Measurements from ENCODE around the gene TGFBI.

Gene TGFBI

DNA sequence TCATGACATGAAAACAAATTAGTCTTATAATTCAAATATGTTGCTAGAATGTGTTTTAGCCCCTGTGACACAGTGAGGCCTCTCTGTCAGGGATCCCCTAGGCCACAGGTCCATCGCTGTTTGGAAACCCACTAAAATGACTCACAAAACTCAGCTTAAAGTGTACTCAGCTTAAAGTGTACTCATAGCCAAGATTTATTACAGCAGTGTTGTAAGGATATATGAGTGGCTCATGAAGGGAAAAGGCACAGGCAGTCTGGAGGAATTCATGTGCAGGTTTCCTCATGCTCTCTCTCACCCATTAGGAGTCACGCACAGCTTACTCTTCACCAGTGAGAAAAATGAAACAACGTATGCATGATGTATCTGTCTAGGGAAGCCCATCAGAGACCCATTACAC is 24.4 kb upstream of the TGFBI start:
- no peak for DNase-seq

DNA sequence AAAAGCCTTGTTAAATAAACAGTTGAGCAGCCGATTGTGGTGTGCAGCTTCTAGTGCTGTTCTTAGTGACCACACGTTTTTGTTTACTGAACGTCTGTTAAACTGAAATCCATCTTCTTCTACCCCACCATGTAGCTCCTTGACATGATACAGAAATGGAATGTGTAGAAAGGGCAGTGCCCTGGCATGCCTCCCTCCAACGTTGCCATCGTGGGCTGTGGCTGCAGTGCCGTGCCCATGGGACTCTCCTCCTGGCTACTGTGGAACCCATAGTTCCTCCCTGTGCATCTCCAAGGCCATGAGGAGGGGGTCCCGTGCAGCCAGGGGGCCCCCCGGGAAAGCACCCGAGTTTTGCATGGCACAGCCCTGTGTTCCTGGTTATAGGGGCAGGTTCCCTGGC is 23.3 kb upstream of the TGFBI start:
- no peak for DNase-seq

DNA sequence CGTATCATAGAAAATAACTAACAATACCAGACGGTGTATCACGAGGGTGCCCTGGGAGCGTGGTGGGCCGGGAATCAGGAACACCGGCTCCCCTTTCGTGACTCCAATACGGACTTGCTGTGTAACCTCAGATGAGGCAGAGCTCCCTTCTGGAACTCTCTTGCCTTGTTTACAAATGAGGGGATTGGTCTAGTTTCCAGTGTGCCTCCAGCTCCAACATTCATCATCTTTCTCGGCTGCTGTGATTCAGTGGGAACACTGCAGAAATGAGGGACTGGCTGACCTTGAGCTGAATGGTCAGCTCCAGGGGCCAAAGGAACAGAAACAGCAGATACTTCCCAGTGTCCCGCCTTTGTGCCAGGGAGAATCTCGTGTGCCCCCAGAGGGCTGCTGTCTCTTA is 22.6 kb upstream of the TGFBI start:
- DNase-seq, result no peak

DNA sequence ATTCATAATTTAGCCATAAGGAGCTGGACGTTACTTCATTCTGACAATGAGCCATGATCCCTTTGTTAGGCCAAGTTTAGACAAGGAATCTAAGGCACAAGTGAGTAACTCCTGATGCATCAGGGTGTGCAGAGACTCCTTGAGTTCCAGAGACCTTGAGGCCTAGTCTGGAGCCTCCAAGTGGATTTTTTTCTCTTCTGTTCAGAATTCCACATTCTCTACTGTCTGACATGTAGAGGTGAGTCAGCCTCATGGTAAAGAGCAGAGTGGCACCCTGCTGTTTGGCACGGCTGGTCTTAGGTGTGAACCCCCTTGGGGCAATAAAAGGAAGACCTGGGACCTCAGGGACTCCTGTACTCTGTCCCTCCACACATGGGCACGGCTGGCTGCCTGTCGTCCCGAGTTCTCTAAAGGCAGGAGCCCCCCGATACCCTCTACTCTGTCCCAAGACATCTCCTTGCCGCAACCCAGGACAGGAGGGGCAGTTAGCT is 22.0 kb upstream of the TGFBI start:
- DNase-seq, result no peak

DNA sequence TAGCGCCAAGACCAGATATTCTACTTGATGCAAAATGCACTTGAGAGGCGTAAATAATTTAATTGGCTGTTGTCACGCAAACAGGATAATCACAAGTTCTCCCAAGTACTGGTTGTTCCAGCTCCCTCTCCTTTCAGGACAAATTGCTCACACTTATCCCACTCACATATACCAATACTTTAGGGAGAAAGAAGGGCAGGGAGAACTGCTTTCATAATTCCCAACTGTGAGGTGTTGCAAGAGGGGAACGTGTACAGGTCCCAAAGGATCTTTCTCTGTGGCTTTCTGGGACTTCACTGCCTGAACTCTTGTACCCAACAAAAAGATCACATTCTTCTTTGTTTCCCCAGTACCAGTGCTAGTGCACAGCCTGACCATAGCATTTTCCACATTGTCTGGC is 21.5 kb upstream of the TGFBI start:
- DNase-seq, result no peak

DNA sequence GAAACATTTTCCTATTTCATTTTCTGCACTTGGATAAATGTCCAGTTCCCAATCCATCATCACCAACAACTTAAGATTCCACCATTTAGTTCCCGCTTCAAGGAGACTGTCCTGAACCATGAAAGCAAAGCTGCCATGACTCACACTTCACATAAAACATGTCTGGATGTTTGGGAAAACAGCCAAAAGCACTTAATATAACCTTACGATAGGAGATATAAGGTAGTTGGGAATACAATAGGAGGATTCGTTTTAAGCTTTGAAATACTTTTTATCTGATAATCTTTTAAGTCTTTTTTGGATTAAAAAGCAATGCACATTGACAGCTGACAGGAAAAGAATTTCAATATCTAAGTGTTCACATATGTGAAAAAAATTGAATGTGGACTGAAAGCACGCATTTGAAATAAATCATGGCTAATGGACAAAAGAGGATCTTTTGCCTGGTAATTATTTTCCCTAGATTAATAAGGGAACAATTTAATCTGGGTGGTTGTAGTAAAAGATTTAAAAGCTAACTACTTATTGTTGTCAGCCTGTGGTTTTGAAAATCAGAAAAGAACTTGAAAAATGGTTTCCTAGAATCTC is 17.3 kb upstream of the TGFBI start:
- no peak for DNase-seq

DNA sequence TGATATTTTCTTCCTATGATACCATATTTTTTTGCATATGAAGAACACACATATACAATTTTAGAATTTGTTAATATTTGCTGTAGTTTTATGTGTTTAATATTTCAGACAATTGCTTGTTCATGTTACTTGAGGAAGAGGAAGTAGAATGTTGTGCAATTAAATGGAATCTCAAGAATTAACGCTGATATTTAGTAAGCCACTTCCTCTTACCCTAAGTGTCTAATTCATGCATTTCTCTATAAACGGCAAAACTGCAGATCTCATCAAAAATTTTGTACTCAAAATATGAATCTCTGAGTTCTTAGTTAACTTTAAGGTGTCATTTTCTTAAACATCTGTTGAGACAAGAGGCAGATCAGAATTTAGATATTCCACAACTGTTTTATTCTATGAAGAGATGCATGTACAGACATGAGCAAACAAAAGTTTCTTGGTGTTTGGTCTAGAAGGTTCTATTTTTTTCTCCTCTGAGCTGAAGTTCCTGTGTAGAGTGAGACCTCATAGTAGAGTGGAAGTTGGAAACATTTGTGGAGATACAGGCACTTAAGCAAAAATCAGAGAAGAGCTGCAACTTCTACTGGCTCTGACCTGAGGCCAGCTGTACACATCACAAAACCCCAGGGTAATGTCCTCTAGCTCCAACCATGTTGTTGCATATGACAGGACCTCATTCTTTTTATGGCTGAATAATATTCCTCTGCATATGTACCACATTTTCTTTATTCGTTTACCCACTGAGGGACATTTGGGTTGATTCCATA is 16.6 kb upstream of the TGFBI start:
- no peak for DNase-seq

DNA sequence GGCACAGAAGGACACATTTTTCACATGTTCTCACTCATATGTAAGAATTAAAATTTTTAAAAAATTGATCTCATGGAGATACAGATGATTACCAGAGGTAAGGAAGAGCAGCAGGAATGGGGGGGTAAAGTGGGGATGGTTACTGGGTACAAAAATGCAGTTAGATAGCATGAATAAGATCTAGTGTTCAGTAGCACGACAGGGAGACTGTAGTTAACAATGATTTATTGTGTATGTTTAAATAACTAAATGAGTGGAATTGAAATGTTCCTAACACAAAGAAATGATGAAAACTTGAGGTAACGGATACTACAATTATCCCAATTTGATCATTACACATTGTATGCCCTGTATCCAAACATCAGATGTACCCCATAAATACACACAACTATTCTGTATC is 15.2 kb upstream of the TGFBI start:
- no peak for DNase-seq

DNA sequence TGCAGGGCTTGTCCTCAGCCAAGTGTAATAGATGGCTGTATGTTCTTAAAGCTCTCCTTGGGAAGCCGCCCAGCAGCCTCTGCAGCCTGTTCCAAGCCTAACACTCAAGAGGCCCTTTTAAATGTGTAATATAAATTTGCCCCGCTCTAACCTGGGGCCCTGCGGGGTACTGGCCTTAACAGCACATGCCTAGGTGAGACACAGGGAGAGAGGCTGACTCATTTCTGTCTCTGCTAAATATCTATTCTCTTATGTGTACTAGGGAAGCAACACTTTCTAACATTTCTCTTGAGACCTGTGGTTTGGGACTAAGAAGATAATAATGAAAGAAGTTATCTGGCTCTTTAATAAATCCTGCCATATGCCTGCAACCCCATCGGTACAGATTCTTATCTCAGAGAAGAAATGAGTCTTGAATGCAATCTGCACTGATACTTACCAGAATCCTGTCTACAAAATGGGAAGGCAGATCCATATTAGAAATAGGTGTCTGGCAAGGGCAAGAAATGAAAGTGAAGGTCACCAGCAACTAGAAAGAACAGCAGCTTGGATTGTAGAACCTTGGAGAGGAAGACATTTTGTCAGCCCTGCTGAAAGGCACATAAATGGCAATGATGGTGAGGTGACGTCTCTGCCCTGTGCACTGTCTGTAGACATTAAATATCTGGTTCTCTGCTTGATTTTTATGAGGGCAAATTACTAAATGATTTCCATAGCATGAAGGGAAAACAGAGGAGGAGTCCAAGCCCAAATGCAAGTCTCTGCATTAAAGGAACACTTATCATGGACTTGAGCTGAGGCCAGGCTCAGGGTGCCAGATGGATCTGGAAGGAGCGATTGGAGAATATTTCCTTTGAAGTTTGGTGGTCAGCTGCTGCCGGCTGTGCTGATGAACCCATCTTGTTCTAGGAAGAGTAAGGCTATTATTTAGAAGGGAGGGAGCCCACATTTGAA is 14.5 kb upstream of the TGFBI start:
- no peak for DNase-seq

DNA sequence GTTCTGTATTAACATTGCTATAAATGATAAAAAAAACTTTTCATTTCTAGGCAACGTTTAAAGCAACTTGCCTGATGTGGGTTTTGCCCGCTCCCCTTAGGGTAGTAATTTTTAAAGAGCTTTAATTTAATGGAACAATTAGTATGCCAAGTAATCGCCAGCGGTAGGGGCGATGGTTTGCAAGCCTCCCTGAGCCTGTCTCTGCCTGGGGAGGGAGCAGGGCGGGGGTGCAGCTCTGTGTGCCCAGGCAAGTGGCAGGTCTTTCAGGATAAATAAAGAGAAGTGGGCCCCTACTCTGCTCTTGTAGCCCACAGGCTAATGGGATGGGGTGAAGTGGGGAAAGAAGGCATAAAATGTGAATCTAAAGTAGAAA is 13.8 kb upstream of the TGFBI start:
- DNase-seq, result no peak

DNA sequence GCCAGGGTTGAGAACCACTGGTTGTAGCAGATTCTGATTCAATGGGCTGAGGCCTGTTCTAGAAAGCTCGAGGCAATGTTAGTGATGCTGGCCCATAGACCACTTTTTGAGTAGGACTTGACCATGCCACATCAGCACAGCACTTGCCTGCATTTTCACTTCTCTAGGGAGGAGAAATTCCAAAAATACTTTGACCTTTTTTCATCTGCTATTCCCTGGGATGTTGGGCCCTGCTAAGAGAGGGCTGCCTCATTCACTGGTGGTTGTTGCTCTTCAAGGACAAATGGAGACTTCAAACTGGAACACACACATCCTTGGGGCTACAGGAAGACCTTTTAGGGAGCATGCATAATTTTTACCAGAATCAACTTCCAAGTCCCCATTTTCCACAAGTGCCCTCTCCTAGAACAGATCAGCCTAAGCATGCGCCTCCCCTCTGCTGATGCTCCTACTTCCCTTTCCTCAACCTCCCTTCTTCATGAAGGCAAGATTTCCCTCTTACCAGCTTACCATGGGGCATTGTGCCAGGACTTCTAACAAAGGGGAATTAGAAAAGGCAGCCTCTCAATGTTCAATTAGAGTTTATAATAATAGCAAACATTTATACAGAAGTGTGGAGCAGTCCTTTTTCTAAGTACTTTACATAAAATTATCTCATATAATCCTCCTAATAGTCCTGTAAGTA is 12.7 kb upstream of the TGFBI start:
- no peak for DNase-seq

DNA sequence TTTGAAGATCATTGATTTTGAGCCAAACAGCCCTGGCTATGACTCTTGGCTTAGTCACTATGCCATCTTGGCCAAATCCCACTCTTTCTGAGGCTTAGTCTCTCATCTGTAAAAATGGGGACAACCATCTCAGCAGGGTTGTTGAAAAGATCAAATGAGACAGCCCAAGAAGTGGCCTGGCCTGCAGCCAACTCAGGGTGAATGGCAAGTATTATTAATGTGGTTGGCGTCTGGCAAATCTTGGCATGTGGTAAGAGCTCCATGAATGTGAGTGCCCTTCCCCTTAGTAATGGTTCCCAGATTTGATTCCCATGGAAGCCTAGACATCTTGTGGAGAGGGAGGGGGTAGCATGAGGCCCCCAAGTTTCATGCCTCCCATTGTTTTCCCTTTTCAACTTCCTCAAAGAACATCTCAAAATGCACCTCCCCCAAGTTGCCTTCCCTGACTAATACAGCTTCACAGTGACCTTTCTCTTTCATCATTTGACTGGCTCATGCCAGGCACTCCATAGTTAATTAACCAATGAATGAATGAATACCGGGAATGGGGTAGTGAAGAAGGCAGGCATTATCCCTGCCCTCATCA is 11.8 kb upstream of the TGFBI start:
- no peak for DNase-seq

DNA sequence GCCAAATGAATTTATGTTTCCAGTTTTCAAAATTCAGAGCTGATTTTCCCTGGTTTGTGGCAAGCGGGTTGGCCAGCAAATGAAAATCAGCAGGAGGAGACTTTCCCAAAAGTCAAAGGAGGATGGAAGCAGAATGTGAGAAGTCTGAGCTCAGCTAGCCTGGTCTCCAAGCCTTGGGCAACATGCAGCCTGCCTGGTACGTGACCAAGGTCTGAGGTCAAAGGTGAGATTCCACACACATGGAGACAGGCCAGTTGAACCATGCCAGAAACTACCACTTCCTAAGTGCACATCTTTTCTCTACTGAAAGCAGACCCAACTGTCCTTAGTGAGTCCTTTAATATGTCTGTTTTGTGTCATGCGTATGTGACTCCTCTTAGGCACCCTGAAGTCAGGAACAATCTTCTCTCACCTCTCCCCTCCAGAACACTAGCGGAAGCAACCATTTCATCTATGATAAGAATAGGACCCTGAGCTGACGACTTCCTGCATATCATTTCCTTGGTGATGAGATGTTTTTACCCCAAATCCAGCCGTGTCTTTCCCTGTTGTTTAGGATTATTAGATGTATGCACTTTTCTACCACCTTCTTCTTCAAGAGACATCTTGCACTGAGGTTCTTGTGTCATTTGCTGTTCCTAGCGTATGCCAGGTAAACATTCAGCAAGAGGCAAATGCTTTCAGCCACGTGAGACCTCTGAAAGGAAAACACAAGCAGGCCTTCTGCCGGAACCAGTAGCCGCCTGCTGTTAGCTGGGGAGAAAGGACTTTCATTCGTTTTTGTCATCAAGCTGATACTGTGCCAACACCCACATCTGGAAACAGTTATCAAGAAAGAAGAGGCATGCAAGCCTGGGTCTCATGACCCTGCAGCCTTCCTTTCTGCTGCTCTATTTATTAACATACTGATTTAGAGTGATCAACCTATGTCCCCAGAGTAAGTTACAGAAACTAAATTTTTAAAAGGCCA is 9.7 kb upstream of the TGFBI start:
- no peak for DNase-seq

DNA sequence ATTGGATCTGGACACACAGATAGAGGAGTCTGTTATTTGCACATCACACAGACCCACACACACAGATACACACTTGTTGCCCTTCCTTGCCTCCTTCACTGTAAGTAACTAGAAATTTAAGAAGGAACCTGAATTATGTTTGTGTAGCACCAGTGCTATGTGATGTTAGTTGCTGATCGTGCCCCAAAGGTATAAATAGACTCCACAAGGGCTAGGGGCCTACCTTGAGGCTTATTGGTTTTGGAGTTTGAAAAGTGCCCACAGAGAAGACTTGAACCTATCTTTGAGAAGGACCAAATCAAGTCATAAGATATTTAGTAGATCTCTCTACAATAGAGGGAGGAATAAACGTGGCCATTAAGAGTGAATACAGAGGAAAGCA is 8.8 kb upstream of the TGFBI start:
- no peak for DNase-seq

DNA sequence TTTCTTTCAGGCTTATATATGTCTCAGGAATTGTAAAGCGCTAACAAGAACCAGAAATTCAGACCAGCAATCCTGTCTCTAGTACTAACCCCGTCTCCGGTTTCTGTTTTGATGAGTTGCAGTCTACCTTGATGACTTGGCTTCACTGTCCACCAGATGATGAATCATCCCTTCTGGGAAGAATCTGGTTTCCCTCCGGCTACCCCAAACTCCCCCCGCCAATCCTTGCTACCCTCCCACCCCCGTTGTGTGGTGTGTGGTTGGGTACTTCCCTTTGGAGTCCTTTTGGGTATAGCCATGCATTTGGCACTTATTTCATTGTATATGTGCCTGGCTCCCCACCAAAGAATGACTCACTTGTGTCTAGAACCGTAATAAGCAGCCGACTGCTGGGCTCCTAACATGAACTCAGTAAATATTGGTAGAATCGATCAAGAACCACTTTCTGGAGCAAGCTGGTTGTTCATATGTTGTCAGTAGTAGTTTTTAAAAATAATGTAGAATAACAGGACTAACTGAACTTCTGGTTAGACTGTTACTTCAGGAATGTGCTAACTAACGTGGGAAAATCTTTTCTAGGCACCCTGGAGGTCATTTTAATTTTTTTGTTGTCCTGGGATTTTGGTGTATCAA is 8.3 kb upstream of the TGFBI start:
- DNase-seq, result no peak

DNA sequence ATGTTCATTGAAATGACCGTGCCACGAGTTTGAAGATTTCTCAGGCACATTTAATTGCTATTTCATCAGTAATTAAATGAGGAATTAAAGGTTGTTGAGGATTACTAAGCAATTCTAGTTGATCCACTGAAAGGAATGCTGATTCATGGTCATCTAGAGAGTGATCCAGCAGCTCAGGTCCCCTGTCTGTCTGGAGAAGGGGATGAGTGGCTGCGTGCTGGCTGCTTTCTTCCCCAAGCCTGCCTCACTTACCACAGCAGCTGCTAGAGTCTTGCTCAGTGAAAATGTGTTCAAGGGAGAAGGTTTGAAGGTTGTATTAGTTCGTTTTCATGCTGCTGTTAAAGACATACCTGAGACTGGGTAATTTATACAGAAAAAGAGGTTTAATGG is 7.8 kb upstream of the TGFBI start:
- no peak for DNase-seq

DNA sequence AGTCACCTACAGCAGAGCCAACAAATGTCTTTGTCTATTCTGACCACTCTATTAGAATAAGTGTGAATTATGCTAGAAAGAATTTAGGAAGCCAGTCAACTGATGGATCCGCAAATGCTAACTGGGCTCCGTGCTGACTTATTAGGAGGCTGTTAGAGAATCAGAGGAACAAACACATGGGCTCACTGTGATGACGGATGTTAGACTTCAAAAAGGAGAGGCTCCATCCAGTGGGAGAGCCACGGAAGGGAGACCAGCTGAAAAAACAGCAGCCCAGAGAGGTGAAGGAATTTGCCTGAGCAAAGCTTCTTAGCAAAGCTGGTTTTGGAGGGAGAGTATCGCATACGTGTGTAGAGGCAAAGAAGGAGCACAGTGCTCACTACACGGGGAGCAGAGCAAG is 5.8 kb upstream of the TGFBI start:
- no peak for DNase-seq

DNA sequence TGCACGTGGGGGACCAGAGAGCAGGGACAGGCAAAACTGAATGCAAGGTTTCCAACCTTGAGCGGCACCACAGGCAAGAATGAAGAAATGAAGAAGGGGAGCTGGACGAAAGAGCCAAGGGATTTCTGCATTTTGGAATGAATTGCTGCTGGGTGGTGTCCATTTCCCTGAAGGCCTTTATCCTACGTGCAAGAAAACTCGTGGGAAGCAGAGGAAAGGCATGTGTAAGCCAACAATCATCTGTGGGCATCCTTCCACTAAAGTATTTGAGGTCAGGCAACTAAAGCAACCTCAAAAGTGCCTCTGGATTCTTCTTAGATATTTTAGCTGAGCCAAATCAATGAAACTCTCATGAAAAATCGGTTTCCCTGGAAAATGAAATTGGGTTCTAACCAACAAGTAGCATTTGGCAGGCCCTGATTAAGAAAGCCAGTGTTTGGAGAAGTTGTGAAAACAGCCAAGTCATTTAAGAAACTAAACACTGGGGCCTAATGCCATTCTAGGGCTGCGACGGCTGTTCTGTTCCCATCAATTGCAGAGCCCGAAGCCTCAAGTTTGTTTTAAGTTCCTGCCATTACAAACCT is 4.7 kb upstream of the TGFBI start:
- DNase-seq, result no peak

DNA sequence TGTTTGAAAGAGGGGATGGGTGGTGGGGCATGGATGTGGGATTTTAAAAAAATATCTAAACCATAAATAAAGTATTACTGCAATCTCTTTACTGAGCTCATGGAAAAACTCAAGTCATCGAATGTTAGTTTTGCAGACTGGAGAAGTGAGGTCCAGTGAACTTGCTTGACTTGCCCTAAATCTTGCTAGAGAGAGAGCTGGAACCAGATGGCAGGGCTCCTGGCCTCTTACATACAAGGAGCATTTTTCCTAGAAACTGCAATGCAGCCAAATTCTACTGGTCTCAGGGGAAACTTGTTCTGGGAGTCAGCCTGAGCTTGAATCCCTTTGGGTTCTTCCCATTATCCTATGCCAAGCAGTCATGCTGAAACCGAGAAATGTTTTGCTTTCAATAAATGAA is 2.9 kb upstream of the TGFBI start:
- no peak for DNase-seq

DNA sequence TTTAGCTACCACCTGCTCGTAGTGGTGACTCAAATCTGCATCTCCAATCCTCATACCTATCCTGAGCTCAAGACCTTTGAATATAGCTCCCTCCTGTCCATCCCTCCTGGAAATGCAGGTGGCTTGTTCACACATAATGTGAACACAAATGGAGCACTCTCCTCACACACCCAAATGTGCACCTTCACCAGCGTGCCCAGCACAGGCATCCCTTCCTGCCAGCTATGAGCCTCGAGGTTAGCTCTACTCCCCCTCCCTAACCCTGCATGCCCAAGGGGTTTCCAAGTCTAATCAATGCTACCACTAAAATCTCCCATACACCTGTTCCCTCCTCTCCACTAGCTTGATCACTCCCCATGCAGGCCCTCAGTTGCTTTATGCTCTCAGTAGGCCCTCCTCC is 2.2 kb upstream of the TGFBI start:
- no peak for DNase-seq

DNA sequence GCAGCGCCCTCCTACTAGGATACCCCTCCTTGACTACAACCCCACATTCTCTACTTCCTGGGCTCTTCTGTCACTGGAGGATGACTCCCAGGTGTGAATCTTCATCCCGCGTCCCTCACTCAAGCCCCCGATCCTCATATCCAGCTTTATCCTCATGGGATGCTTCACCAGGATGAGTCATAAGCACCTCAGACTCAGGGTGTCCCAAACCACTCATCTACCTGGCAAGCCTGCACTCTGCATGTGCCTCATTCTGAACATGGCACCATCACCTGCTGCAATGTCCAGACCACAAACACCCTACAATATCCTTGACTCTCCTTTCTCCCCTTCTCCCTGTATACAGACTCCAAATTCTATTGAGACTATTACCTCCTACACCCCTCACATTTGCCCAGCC is 1.5 kb upstream of the TGFBI start:
- no peak for DNase-seq

Measured in NCI-H187 treated with DMSO at 0.1 percent for 48 hours (cell line).